Loucy (cell line): ENCODE measurements around the gene KATNBL1.

Source experiments
- CTCF ChIP-seq: fragments of 200-600 bp; sonication (generic); conservative IDR thresholded peaks from 2 replicates; pipeline ENCODE4 v1.5.1; 2014; ENCODE audit warnings: mild to moderate bottlenecking, antibody characterized with exemption, low read length
- EZH2phosphoT487 ChIP-seq: fragments of 200-600 bp; IDR thresholded peaks from 2 replicates; pipeline ENCODE4 v1.6.1; 2018; ENCODE audit warnings: antibody characterized with exemption, mild to moderate bottlenecking, moderate library complexity, borderline replicate concordance

- no peak for TF ChIP-seq CTCF
- TF ChIP-seq EZH2phosphoT487, result no peak
These were observed 6.0 kb downstream of the KATNBL1 start for GRCh38 chr15:34203936-34204335.
